Ascending aorta (tissue), 2 donors: ENCODE results near the gene COL28A1. TPM values are rescaled to one million over a fixed set of nuclear protein-coding genes. Genes with fewer than 3 reads are reported as not detected.

Experiments used
- DNase-seq, 2 donors: peaks; one replicate each; pipeline ENCODE4 v3.0.0-alpha.2; 2019; ENCODE audit warnings: low spot score in 2 of 2
- H3K27ac ChIP-seq, 2 donors: fragments of 200-600 bp; sonication (generic); one replicate each; pipeline ENCODE4 v1.5.1; 2016 to 2017; ENCODE audit warnings: mild to moderate bottlenecking in 1 of 2
- H3K27me3 ChIP-seq: fragments of 200-600 bp; sonication (generic); one replicate; pipeline ENCODE4 v1.5.1; 2017
- H3K36me3 ChIP-seq, 2 donors: fragments of 200-600 bp; sonication (generic); one replicate each; pipeline ENCODE4 v1.5.1; 2016
- H3K4me1 ChIP-seq, 2 donors: fragments of 200-600 bp; sonication (generic); one replicate each; pipeline ENCODE4 v1.5.1; 2016 to 2017; ENCODE audit warnings: mild to moderate bottlenecking in 1 of 2
- H3K4me3 ChIP-seq, 2 donors: fragments of 200-600 bp; sonication (generic); one replicate each; pipeline ENCODE4 v1.5.1; 2016 to 2017; ENCODE audit warnings: mild to moderate bottlenecking in 1 of 2
- H3K9me3 ChIP-seq, 2 donors: fragments of 200-600 bp; sonication (generic); one replicate each; pipeline ENCODE4 v1.5.1; 2016
- intact Hi-C: fragments of 100-400 bp; cut with DNase I; formaldehyde crosslinking; loops from one replicate; pipeline ENCODE4 v1.15.1; 2023
- total RNA-seq: library from RNA; depleted of rRNA; stranded (reverse); fragments of >200 nt; gene quantifications from one replicate; pipeline ENCODE4 v1.1.0, GENCODE V29; 2016
- TF ChIP-seq, protein P1 (sequence below), 3 experiments: fragments of 200-600 bp in 2 of 3; fragments of 450-650 bp in 1 of 3; sonication (generic) in 2 of 3; IDR thresholded peaks; one replicate each; pipeline ENCODE4 v1.5.1; 2016 to 2019; ENCODE audit warnings: antibody characterized with exemption in 3 of 3, mild to moderate bottlenecking in 1 of 3, moderate library complexity in 1 of 3

COL28A1 gene
- total RNA-seq, 1 donor from 2014 or later, result 0.11 TPM

DNA sequence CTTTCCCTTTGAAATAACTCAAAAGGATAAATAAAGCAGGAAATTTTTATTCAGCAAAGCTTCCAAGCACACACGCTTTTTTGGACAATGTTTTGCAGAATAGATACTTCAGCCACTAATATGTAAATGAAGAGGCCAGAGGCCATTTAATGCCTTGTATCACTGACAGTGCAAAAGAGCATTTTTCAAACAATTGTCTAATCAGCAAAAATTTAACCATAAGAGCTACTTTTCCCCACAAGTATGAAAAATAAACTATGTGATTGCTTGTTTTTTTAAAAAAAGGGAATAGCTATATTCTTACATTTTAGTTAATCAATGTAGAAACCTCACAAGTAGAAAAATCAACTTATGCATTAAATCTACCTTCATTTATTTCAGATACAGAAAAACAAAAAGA, 99.7 kb downstream of the COL28A1 start:
- Histone ChIP-seq H3K27me3 (no peaks in the 10 kb centered on the region), H3K36me3 (no peaks in the 10 kb centered on the region), H3K9me3 (no peaks in the 10 kb centered on the region), H3K4me1 (no peaks in the 10 kb centered on the region), H3K4me3 (no peak overlapping the region), H3K27ac (no peak overlapping the region)
- intact Hi-C loops, result no loop called here
- TF ChIP-seq, protein P1, sequence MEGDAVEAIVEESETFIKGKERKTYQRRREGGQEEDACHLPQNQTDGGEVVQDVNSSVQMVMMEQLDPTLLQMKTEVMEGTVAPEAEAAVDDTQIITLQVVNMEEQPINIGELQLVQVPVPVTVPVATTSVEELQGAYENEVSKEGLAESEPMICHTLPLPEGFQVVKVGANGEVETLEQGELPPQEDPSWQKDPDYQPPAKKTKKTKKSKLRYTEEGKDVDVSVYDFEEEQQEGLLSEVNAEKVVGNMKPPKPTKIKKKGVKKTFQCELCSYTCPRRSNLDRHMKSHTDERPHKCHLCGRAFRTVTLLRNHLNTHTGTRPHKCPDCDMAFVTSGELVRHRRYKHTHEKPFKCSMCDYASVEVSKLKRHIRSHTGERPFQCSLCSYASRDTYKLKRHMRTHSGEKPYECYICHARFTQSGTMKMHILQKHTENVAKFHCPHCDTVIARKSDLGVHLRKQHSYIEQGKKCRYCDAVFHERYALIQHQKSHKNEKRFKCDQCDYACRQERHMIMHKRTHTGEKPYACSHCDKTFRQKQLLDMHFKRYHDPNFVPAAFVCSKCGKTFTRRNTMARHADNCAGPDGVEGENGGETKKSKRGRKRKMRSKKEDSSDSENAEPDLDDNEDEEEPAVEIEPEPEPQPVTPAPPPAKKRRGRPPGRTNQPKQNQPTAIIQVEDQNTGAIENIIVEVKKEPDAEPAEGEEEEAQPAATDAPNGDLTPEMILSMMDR (IDR thresholded peaks at IDR 0.05), result no peak
- no peak for DNase-seq

DNA sequence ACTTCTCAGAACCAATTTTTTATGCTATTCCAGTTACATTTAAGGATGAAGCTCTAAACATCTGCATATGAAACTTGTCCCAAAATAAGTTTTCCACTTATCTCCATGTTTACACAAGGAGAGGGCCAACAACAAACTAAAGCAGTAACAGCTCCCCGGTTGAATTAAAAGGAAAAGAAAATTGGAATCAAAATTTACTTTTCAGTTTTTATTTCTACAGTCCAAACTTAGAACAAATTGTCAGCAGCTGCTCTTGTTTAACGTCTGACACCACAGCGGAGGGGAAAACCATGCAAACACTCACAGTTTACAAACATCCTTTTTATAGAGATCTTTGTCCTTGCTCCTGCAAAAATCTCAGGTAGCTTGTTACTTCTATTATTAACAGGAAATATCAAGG, 101.3 kb downstream of the COL28A1 start:
- Histone ChIP-seq H3K4me3 (no peak overlapping the region), H3K27ac (no peak overlapping the region), H3K9me3 (no peaks in the 10 kb centered on the region), H3K36me3 (no peaks in the 10 kb centered on the region), H3K27me3 (no peaks in the 10 kb centered on the region), H3K4me1 (no peaks in the 10 kb centered on the region)
- intact Hi-C loops, result no loop called here
- TF ChIP-seq, protein P1 (IDR thresholded peaks at IDR 0.05), result no peak
- no peak for DNase-seq

DNA sequence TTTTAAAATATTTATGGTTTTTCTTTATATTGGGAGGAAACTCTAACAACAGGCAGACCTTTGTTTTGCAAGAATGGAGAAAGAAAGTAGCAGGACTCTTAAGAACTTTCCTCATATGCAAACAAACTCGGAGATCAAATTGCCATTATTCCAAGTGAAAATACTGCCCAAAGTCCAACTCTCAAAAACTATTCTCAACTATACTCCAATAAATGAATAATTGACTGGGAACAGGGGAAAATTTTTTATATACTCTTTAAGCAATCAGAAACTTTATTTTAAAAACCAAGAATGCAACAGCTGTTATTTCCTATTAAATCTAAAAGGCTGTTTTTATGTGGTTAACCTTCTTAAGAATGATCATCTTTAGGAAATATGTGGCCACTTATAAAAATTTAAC, 101.9 kb downstream of the COL28A1 start:
- Histone ChIP-seq H3K4me3 (no peak overlapping the region), H3K4me1 (no peaks in the 10 kb centered on the region), H3K27me3 (no peaks in the 10 kb centered on the region), H3K9me3 (no peaks in the 10 kb centered on the region), H3K27ac (no peak overlapping the region), H3K36me3 (no peaks in the 10 kb centered on the region)
- TF ChIP-seq, protein P1 (IDR thresholded peaks at IDR 0.05), result no peak
- DNase-seq, result no peak
- intact Hi-C loops, result no loop called here

DNA sequence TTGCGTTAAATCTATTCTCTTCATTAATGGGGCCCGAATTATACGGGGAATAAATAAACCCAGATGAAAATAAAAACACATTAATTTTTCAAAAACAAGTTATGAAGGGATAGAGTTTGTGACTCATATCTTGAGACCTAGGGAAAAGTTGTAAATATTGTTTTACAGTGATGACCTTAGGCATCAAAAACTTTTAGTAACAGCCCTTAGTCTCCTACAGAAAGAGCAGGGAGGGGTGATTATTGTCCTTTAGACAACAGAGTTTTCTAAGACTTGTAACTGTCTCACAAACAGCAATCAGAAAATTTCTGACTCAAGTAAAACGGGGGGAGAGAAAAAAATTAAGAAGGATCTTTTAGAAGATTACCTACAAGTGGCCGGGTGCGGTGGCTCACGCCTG, 102.7 kb downstream of the COL28A1 start:
- H3K27ac ChIP-seq, result no peak overlapping the region
- no peak for DNase-seq
- intact Hi-C loops, result no loop called here

DNA sequence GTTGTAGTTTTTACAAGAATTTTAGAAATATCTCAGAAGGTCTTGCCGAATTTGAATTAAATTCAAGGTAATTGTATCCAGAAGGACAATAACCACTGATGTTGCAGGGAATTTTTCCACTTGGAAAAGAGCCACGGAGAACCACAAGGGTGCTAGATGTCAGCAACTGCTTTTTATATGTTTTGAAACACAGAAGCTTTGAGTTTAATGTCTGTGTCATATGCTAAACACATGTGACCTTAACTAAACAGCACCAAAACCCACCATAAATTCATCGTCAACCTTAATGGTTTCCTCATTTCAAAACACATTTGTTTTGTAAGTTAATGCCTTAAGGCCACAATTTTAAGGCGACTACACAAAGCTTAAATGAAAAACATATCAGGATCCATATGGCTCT, 106.9 kb downstream of the COL28A1 start:
- Histone ChIP-seq H3K4me1 (no peaks in the 10 kb centered on the region), H3K27ac (no peak overlapping the region), H3K4me3 (no peak overlapping the region), H3K9me3 (no peaks in the 10 kb centered on the region), H3K27me3 (no peaks in the 10 kb centered on the region), H3K36me3 (no peaks in the 10 kb centered on the region)
- DNase-seq, result no peak
- intact Hi-C loops, result loop anchor here (10.0 kb wide), 1 partner anchor 106 kb away; the partner anchor contains the start of gene COL28A1
- TF ChIP-seq, protein P1 (IDR thresholded peaks at IDR 0.05), result no peak

More for the DNA sequence above, 102.7 kb downstream of the COL28A1 start:
- H3K4me3 ChIP-seq, result no peak overlapping the region
- no peaks in the 10 kb centered on the region for H3K4me1 ChIP-seq
- no peaks in the 10 kb centered on the region for H3K27me3 ChIP-seq
- H3K9me3 ChIP-seq, result no peaks in the 10 kb centered on the region
- TF ChIP-seq, protein P1 (IDR thresholded peaks at IDR 0.05), result no peak
- H3K36me3 ChIP-seq, result no peaks in the 10 kb centered on the region

DNA sequence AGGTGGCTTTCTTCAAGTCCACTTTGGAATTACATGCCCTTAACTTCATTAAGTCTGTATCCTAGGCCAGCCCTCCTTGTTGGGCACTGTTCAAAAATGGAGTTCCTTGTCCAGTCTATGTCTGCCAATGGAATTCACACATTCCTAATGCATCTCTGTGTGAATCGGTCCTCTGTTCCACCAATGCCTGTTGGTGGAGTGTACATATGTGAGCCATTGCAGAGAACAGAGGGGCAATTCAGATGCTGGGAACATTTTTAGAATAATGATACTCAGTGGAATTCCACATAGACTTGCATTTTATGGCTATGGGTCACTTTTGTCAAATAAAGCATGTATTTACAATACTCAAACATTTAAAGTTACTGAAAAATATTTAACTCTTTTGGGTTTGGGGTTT, 108.3 kb downstream of the COL28A1 start:
- TF ChIP-seq, protein P1 (IDR thresholded peaks at IDR 0.05), result no peak
- Histone ChIP-seq H3K27me3 (no peaks in the 10 kb centered on the region), H3K27ac (no peak overlapping the region), H3K4me1 (no peaks in the 10 kb centered on the region), H3K36me3 (no peaks in the 10 kb centered on the region), H3K4me3 (no peak overlapping the region), H3K9me3 (no peaks in the 10 kb centered on the region)
- intact Hi-C loops, result loop anchor here (10.0 kb wide), 1 partner anchor 107 kb away; the partner anchor contains the start of gene COL28A1
- no peak for DNase-seq
